Measurements from ENCODE around the gene BRCC3. TPM values are rescaled to one million over a fixed set of nuclear protein-coding genes. Genes with fewer than 3 reads are reported as not detected.

The BRCC3 gene
- total RNA-seq, 1 donor, result 10.1 TPM

DNA sequence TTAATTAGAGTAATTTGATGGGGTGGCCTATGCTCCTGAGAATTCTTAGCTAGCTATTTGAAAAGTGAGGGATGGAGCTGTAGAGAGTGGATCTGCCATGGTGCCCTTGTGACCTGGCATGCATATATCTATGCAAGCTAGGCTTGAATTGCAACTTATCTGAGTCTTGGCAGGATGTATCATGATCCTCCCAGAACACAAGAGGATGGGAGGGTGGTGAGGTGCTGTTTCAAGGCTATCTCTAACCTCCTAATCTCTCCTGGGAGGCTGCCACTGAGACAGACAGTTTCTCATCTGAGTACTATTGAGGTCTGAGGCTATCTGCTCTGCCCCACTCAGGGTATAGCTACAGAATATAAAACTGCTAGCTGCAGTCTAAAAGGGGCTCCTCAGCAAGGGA lies 56.6 kb downstream of the BRCC3 start:
- no peak overlapping the region for H2AFZ ChIP-seq (ENCODE audit: low read length)
- no peaks in the 10 kb centered on the region for H4K20me1 ChIP-seq (ENCODE audit: insufficient read depth, low read length)
- no peak overlapping the region for H3K4me3 ChIP-seq (ENCODE audit: insufficient read depth, low read length)
- TF ChIP-seq, protein P1, sequence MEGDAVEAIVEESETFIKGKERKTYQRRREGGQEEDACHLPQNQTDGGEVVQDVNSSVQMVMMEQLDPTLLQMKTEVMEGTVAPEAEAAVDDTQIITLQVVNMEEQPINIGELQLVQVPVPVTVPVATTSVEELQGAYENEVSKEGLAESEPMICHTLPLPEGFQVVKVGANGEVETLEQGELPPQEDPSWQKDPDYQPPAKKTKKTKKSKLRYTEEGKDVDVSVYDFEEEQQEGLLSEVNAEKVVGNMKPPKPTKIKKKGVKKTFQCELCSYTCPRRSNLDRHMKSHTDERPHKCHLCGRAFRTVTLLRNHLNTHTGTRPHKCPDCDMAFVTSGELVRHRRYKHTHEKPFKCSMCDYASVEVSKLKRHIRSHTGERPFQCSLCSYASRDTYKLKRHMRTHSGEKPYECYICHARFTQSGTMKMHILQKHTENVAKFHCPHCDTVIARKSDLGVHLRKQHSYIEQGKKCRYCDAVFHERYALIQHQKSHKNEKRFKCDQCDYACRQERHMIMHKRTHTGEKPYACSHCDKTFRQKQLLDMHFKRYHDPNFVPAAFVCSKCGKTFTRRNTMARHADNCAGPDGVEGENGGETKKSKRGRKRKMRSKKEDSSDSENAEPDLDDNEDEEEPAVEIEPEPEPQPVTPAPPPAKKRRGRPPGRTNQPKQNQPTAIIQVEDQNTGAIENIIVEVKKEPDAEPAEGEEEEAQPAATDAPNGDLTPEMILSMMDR (IDR thresholded peaks at IDR 0.05; ENCODE audit: extremely low read depth, low read depth, low read length), result no peak
- no peaks in the 10 kb centered on the region for H3K4me1 ChIP-seq (ENCODE audit: insufficient read depth, low read length)
- no peaks in the 10 kb centered on the region for H3K27me3 ChIP-seq (ENCODE audit: insufficient read depth, low read length)
- no peak overlapping the region for H3K27ac ChIP-seq (ENCODE audit: low read depth, low read length)
- no peaks in the 10 kb centered on the region for H3K9me3 ChIP-seq (ENCODE audit: low read depth, low read length)
- no peak for DNase-seq (ENCODE audit: insufficient read length, low spot score, missing footprints)
- H3K36me3 ChIP-seq (ENCODE audit: insufficient read depth, low read length), result no peaks in the 10 kb centered on the region
- H3K79me2 ChIP-seq (ENCODE audit: insufficient read depth, low read length), result no peaks in the 10 kb centered on the region
- H3K4me2 ChIP-seq (ENCODE audit: insufficient read depth, low read length), result no peak overlapping the region

DNA sequence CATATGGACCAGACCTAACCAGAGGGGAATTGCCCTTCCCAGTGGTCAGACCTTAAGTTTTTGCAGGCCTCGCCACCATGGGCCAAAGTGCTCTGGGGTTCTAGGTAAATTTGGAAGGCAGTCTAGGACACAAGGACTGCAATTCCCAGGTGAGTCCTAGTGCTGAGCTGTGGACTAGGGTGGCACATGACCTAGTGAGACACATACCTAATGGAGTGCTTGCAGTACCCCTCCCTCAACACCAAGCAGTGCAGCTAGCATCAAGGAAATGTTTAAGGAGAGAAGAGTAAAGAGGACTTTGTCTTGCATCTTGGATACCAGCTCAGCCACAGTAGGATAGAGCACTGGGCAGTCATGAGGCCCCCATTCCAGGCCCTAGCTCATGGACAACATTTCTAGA lies 60.8 kb downstream of the BRCC3 start:
- no peak for DNase-seq (ENCODE audit: insufficient read length, low spot score, missing footprints)
- Histone ChIP-seq H3K4me1 (ENCODE audit: insufficient read depth, low read length) (no peaks in the 10 kb centered on the region), H2AFZ (ENCODE audit: low read length) (no peak overlapping the region), H3K36me3 (ENCODE audit: insufficient read depth, low read length) (no peaks in the 10 kb centered on the region), H4K20me1 (ENCODE audit: insufficient read depth, low read length) (no peaks in the 10 kb centered on the region), H3K4me2 (ENCODE audit: insufficient read depth, low read length) (no peak overlapping the region), H3K4me3 (ENCODE audit: insufficient read depth, low read length) (no peak overlapping the region), H3K27me3 (ENCODE audit: insufficient read depth, low read length) (no peaks in the 10 kb centered on the region), H3K79me2 (ENCODE audit: insufficient read depth, low read length) (no peaks in the 10 kb centered on the region), H3K27ac (ENCODE audit: low read depth, low read length) (no peak overlapping the region), H3K9me3 (ENCODE audit: low read depth, low read length) (no peaks in the 10 kb centered on the region)
- TF ChIP-seq, protein P1 (IDR thresholded peaks at IDR 0.05; ENCODE audit: extremely low read depth, low read depth, low read length), result no peak

DNA sequence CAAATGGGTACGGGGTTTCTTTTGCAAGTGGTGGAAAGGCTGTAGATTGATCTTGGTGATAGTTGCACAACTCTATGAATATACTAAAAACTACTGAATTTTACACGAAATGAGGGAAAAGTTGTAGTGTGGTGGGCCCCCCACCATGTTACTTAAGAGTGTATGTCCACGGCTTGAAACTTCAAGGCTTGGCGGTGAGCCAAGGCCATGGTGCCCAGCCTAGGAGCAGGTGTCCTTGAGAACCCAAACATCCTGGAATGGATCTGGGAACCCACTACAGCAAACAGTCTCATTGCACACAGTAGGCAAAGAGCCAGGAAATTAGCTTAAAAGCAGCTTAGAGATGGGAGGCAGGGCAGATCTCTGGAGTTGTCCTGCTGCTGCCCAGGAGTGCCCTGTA lies 62.9 kb downstream of the BRCC3 start:
- TF ChIP-seq, protein P1 (IDR thresholded peaks at IDR 0.05; ENCODE audit: extremely low read depth, low read depth, low read length), result no peak
- Histone ChIP-seq H4K20me1 (ENCODE audit: insufficient read depth, low read length) (no peaks in the 10 kb centered on the region), H3K36me3 (ENCODE audit: insufficient read depth, low read length) (no peaks in the 10 kb centered on the region), H3K27ac (ENCODE audit: low read depth, low read length) (no peak overlapping the region), H3K79me2 (ENCODE audit: insufficient read depth, low read length) (no peaks in the 10 kb centered on the region), H3K4me2 (ENCODE audit: insufficient read depth, low read length) (no peak overlapping the region), H3K4me3 (ENCODE audit: insufficient read depth, low read length) (no peak overlapping the region), H3K9me3 (ENCODE audit: low read depth, low read length) (no peaks in the 10 kb centered on the region), H3K4me1 (ENCODE audit: insufficient read depth, low read length) (no peaks in the 10 kb centered on the region), H2AFZ (ENCODE audit: low read length) (no peak overlapping the region), H3K27me3 (ENCODE audit: insufficient read depth, low read length) (no peaks in the 10 kb centered on the region)
- no peak for DNase-seq (ENCODE audit: insufficient read length, low spot score, missing footprints)

DNA sequence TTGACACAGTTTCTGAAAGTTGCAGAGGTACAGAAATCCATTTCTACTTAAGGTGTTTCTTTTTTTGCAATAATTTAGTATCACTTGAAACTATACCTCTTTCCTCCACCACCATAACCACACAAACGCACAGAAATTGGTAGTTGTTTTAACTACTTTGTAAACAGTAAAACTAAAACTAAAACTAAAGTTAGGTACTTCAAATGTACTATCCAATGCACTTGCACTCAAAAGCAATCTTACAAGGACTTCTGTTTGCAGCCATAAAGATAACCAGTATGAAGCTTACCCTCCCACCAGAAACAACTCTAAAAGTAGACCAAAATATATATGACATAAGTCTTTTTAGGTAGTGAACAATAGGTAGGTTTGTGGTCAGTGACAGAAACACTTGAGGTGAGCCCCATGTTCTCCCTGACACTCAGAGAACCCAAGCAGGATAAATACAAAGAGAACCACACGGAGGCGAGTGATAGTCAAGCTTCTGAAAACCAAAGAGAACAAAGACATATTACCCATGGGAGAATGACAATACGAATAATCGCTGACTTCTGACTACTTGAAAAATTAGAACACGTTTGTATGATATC lies 72.7 kb downstream of the BRCC3 start:
- Histone ChIP-seq H3K79me2 (ENCODE audit: insufficient read depth, low read length) (no peaks in the 10 kb centered on the region), H3K27me3 (ENCODE audit: insufficient read depth, low read length) (no peaks in the 10 kb centered on the region), H2AFZ (ENCODE audit: low read length) (no peak overlapping the region), H3K27ac (ENCODE audit: low read depth, low read length) (no peak overlapping the region), H3K9me3 (ENCODE audit: low read depth, low read length) (no peaks in the 10 kb centered on the region), H3K4me2 (ENCODE audit: insufficient read depth, low read length) (no peak overlapping the region), H3K36me3 (ENCODE audit: insufficient read depth, low read length) (no peaks in the 10 kb centered on the region), H3K4me3 (ENCODE audit: insufficient read depth, low read length) (no peak overlapping the region), H4K20me1 (ENCODE audit: insufficient read depth, low read length) (no peaks in the 10 kb centered on the region), H3K4me1 (ENCODE audit: insufficient read depth, low read length) (no peaks in the 10 kb centered on the region)
- TF ChIP-seq, protein P1 (IDR thresholded peaks at IDR 0.05; ENCODE audit: extremely low read depth, low read depth, low read length), result no peak
- DNase-seq (ENCODE audit: insufficient read length, low spot score, missing footprints), result no peak

All from osteoblast (primary cell).